SIG-M5 (cell line): ENCODE measurements around the gene MAPKAPK2.

Experiments used
- DNase-seq: peaks from one replicate; lab custom pipeline; 2025; lab: John Stamatoyannopoulos, UW

The MAPKAPK2 gene

DNA sequence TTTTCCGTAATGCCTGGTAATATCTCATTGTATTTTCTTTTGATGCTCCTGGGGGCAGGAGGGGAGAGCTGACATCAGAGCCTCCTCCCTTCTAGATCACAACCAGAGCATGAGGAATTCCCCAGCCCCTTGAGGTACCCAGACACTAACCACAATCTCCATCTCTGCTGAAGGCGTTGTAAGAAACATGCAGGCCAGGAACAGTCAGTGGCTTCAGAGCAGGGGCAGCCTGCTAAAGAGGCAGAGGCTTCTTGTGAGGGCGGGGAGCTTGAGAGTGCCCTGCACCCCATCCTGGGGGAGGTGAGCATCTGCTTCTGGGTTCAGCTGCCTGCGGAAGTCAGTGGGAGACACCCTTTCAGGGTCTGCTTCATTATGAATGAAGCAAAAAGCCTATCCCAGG is 19.0 kb downstream of the MAPKAPK2 start:
- no peak for DNase-seq

DNA sequence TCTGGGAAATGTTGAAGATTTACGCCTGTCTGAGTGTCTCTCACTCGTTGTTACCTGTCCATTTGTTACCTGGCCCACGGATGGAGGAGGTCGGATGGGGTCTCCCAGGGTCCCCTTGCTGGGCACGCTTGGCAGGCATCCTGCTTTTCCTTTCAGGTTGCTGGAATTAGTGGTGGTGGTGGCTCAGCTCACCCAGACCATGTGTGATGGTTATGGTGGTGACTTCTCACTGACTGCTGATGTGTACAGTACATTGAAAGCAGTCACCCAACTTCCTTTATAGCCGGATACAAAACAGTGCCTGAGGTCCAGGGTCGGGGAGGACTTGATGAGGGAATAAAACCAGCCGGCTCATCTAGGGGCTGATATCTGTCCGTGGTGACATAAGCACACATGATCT is 19.5 kb downstream of the MAPKAPK2 start:
- DNase-seq: no peak

DNA sequence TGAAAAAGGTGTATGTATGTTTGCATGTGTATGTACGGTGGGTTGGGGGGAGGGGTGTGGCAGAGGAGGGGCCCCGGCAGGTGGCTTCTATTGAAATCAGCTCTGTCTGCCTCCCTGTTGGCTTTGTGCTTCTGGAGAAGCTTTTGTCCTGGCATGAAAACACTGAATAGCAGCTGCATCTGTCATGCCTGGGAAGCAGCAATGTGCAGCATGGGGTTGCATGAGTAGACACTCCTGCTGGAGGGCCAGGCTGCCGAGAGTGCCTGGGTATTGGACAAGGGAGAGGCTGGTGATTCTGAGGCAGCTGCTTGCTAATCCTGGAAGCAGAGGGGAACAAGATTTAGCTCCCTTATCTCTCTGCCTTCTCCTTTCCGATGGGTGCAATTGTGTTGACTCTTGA is 20.5 kb downstream of the MAPKAPK2 start:
- no peak for DNase-seq

DNA sequence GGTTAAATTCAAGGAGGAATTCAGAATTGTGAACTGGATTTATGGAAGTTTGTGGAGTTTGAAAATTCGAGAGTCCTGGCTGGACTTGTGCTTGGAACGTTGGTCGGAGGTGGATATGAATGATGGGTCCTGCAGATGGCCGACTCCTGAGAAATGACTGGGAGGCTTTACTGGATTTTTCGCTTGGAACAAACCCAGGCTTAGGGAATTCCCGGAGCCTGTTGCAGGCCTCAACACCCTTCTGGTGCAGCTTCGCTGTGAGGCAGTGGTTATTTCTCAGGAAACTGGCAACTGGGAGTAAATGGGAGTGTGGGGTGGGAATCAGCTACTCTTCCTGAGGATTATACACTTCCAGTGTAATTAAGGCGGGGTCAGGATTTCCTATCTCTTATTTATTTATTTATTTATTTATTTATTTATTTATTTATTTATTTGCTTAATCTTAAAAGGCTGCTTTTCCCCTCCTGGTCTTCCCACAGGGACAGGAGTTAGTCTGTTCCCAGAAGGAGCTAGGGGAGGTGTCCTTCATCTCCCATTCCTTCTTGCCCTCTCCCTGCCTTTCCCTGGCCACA is 21.1 kb downstream of the MAPKAPK2 start:
- DNase-seq: no peak

DNA sequence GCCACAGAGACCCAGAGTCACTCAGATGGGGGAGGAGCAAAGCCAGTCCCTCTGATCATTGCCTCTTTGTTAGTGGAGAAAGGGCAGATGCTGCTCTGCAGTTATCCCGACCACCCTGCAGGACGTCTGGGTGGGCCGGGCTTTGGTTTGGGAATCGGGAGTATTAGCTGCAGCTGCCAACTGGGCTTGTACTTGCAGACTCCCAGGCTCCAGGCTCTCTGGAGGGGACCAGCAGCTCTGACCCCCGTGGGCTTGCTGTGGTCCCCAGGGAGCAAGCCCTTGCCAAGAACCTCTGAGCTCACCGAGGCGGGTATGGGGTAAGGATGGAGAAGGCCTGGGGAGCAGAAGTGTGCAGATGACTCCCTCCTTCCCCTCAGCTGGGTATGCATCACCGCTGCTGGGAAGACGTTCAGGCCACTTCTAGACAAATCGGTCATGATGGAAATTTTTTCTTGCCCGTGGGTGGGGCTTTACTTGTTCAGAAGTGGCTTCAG is 21.6 kb downstream of the MAPKAPK2 start:
- no peak for DNase-seq

DNA sequence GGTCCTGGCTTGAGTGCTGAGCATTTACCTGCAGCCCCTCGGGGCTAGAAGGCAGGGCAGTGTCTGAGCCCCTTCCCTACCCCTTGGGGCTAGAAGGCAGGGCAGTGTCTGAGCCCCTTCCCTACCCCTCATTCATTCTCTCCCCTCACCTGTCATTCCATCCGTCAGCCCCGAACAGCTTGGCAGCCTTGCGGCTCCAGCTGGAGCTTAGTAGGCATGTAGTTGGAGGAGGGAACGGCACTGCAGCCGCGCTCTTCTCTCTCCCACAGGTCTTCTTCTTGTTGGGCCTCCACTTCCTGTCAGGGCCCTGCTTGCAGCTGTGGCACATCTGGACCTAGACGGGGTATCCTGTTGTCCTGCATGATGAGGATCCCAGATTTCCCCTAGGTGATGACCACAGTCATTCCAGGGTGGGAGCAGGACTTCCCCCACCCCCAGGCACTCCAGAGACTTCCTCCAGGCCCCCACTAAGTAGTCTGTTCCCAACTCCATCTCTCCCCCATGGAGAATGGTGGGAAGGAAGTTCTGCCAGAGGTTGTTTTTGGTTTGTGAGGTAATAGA is 22.2 kb downstream of the MAPKAPK2 start:
- DNase-seq: no peak

DNA sequence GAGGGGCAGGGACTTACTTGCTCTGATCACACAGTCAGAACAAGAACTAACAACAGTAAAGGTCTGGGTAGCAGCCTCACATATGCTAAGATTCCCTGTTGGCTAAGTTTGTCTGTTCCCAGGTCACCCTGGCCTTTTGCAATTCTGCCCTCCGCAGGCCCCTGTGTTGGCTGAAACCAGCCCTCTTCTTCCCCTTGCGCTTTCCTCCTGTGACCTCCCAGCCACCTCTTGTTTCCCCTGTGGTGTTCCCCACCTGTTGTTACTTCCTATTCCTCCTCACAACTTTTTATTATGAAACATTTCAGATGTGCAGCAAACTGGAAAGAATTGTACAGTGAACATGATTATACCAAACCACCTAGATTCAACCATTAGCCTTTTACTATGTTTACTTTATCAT is 23.4 kb downstream of the MAPKAPK2 start:
- DNase-seq: no peak

DNA sequence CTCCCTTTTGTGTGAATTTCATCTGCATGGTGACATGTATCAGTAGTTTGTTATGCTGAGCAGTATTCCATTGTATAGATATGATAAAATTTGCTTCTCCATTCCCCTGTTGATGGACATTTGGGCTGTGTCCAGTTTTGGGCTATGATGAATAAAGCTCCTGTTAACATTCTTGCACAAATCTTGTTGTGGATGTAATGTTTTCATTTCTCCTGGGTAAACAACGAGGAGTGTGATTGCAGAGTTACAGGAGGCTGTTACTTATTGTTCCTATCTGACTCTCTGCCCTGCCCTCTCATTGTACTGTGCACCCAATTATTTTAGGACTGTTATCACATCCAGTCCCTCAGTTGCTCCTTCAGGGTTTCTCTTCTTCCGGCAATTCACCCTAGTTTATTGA is 24.2 kb downstream of the MAPKAPK2 start:
- DNase-seq: no peak

DNA sequence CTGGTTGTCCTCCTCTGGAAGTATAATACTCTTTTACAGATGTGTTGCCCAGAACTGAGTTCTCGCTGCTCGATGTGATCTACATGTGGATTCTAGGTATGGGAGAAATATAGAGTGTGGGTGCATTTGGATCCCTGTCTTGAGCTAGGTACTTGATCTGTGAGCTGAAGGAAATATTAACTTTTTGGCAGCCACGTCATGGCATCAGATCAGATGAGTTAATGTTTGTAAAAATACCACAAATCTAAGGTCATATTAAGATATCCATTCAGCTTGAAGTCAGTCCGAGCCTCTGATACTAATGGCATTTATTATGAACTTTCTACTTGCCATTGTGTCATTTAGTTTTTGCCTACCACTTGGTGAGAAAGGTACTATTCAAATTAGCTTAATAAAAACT is 24.6 kb downstream of the MAPKAPK2 start:
- no peak for DNase-seq

DNA sequence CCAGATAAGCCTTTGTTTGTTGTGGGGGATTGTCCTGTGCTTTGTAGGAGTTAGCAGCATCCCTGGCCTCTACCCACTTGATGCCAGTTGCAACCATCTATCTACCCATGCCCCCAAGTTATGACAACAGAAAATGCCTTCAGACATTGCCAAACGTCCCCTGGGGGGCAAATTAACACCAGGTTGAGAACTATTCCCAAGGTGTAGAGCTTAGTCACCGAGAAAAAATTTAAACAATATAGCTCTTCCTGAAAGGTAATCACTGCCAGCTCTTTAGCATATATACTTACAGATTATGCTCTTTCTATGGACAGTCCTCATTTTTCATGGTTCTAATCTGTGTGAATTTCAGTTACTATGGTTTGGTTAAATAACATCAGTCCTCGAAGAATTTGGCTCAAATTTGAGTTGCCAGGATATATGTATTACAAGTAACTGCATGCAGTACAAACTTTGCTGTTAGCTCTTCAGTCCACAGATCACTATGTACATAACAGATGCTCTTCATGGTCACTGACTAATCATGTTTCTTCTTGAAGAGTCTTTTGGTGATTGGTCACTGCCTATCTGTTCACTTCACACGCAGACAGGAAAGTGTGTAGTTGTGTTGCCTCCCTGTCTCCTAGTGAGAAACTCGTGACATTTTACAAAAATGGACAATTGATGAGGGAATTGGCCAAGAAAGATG is 25.2 kb downstream of the MAPKAPK2 start:
- DNase-seq: no peak

DNA sequence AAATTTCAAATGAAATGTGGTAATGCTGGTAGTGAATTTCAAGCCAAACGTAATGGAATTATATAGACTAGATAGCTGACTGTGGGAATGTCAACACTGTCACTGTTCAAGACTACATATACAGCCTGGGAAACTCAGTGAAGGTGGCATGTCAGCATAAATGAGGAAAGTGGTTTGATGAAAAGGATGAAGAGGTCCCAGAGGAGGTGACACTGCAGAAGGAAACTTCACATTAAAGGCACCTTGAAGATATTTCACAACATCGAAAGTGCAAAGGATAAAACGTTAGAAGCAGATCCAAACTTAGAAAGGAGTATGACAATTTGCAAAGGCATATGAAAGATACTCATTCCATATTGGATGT is 25.7 kb downstream of the MAPKAPK2 start:
- DNase-seq: no peak

DNA sequence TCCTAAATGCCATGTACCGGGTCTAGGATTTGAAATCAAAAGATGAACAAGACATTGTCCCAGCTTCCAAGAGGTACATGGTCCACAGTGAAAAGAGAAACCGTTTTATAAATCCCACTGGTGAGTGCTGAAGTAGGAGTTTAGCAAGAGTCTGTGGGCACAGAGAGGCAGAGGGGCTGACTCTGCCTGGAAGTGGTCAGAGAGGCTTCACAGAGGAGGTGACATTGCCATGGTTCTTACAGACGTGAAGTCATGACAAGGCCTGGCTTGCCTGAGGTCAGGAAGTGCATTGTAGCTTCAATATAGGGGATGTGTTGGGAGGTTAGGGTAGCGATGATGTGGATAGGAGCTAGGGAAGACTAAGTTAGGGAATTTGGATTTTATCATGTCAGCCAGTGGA is 28.4 kb downstream of the MAPKAPK2 start:
- no peak for DNase-seq

DNA sequence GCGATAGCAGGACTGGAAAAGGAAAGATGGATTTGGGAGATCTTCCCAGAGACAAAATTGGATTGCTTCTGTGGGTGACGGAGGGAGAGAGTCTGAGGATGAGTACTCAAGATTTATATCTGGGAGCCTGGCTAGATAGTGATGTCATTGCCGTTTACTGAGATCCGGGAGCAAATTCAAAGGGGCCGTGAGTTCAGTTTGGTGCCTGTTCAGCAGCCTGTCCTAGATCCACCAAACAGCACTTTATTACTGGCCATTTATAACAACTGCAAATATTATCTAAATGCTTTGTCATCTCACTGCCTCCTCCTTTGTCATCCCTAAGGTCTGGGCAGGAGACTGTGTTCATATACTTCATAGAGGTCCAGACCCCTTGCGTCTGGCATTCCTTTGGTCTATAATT is 29.2 kb downstream of the MAPKAPK2 start:
- no peak for DNase-seq

DNA sequence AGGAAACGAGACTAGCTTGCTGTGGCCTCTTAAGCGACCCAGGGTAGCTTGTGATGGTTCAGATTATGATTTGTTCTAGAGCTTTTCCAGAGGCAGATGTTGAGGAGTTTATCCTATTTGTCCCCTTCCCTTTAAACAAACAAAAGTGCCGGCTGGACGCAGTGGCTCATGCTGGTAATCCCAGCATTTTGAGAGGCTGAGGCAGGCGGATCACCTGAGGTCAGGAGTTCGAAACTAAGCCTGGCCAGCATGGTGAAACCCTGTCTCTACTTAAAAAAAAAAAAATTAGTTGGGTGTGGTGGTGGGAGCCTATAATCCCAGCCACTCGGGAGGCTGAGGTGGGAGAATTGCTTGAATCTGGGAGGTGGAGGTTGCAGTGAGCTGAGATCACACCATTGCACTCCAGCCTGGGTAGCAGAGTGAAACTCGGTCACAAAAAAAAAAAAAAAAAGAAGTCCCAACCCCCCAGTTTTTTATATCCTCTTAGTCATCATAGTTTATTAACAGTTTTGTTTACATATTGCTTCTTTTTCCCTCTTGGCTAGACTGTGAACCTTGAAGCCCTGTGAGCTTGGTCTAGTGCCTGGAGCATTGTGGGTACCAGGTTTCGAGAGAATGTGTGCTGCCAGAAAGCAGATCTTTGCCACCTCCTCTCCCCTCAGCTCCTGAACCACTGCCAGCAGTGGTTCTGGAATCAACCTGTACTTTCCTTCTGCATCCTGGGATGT is 29.8 kb downstream of the MAPKAPK2 start:
- DNase-seq: no peak

DNA sequence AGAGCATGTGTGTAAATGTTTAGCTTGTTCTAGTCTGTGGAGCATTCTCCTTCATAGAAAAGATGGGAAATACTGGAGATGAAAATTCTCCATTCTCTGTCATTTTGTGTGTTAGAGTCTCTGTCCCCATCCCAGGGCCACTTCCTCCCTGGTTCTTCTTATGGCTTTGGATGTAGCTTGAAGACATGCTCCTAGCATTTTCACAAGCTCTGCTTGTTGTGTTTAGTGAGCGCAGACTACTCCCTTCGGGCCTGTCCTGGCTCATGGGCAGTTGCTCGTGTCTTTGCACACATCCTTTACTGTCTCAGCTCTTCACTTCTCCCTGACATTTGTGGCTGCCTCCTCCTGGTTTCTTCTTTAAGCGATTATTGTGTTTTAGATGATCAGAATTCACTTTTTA is 30.4 kb downstream of the MAPKAPK2 start:
- no peak for DNase-seq

DNA sequence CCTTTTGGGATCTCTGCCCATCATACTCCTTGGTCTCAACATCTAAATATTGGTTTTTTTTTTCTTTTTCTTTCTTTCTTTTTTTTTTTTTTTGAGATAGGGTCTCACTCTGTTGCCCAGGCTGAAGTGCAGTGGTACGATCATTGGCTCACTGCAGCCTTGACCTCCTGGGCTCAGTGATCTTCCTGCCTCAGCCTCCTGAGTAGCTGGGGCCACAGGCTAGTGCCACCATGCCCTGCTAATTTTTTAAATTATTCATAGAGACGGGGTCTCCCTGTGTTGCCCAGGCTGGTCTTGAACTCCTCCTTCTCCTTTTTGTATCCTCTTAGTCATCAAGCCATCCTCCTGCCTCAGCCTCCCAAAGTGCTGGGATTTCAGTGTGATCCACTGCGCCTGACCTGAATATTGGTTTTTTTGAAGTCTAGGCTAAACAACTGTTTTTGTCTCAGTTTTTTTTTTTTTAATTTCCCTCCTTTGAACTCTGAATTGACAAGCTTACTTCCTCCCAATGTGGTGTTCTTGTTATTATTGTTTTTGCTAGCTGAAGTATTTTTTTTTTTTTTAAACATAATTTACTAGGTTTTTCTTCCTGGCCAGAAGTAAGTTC is 30.9 kb downstream of the MAPKAPK2 start:
- DNase-seq: no peak

DNA sequence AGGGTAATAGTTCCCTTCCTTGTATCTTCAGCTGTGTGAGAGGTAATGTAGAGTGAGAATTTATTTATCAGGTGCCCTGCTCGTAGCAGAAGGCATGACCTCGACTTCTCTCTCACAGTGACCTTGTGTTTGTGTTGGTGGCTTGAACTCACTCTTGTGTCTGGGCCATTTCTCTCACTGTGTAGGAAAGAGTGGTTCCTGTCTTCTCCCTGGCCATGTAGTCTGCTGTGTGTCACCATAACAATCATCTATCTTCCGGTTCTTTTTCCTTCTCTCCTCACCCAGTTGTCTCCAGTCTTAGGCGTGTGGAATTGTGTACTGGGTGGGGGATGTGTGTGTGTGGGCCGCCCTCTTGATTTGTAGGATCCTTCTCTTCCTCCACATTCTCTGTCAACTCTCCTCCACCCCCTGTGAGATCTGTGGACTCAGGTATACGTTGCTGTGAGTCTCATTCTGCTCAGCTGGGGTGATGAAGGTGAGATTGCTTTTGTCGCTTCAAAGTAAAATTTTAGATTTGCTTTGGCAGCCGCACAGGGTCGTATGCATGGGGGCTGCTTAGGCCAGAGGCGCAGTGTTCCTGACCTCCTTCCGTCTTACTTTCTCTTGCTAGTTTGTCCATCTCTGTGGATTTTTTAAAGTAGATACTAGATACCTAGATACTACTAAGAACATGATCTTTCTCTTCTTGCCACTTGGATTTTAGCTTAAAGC is 31.6 kb downstream of the MAPKAPK2 start:
- no peak for DNase-seq

DNA sequence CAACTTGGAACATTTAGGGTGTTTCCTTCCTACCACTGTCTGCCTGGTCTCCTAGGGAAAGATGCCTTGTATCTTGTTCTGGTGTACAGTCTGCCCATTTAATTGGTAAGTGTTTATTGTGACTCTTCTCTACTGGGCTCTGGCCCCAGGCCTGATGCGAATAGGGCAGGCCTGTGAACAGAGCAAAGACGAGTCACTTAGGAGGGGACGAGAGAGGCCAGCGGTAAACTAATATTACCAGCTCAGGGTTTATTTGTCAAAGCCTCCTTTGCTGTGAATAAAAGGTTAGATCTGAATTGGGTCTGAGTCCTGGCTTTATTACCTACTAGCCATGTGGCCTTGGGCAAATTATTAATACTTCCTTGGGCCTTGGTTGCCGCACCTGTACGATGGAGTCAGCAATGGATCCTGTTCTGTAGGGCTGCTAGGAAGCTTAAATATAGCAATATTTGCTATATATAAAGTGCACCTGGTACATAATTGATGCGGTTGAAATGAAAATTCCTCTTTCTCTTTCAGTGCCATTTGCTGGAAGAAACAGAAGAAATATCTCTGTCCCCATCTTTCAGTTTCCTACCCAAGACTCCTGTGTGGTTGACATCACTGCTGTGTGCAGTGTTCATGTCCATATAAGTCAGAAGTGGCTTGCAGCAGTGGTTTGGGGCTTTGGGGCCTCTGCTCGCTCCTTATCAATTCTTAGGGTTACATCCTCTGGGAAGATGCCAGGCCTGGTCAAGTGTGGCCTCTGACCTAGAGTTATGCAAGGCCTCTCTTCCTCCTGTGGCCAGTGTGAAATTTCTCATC is 32.4 kb downstream of the MAPKAPK2 start:
- no peak for DNase-seq

DNA sequence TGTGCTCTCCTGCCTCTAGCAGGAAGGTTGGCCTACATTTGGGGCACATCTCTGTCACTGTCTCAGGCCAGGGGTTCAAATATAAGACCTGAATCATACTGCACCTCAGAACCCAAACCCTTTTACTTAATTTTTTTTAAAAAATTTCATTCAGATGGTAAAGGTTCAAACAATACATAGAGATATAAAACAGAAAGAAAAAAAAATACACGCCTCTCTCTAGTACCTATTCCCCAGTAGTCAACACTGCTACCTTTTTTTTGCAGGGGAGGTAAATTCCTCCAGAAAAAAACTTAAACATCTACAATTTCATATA is 32.9 kb downstream of the MAPKAPK2 start:
- no peak for DNase-seq

DNA sequence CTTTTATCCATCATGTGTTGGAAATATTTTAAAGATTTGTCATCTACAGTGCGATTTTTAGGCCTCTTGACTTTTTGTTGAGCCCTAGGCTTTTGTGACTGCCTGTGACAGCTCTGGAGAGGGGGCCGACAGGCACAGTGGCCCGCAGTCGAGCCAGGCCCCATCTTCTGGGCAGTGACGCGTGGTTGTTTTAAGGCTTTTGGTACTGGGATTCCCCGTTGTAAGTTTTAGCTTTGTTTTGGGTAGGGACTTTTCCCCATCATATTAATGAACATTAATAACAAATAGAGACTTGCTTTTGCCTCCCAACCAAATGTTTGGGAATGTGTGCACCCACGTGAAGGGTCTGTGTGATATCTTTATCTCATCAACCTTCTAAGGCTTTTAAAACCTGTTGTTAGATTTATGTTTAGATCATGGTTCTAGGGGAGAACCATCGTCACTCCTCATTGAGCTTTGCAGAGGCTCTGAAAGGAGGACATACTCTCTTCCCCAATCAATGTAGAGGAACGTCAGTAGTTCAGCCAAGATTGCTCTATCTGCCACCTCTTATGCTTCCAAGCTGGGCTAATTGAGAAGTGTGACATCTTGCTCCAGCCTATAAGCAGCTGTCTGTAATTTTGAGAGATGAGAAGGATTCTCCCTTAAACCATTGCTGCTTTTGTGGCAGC is 34.6 kb downstream of the MAPKAPK2 start:
- no peak for DNase-seq

DNA sequence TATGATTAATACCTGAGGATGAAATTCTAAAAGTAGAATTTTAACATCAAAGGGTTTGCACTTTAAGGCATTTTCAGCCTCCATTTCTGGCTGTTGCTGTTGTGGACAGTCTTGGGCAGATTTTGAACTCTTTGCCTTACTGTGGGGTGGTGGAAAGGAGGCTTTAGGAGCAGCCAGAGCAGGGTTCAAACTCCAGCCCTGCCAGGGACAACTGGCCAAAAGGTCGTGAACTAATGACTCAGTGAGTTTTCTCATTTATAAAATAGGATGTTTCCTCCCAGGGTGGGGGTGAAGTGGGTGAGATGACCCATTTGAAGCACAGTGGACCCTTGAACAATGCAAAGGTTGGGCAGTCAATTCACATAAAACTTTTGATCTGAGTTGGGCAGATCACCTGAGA is 36.7 kb downstream of the MAPKAPK2 start:
- DNase-seq: no peak
